Measurements from ENCODE around the gene AP1AR. TPM values are rescaled to one million over a fixed set of nuclear protein-coding genes. Genes with fewer than 3 reads are reported as not detected.

Gene AP1AR
- total RNA-seq: 15.3 to 15.5 TPM (median 15.4 TPM) in 3 replicates

- TF ChIP-seq CTCF (IDR thresholded peaks at IDR 0.05; ENCODE audit: unreplicated experiment): no peak
- no peaks in the 10 kb centered on the region for H3K36me3 Mint-ChIP-seq
- H3K9me3 Mint-ChIP-seq: no peaks in the 10 kb centered on the region
- DNase-seq (ENCODE audit: low spot score in 2 of 2, unreplicated experiment in 2 of 2): peak; percentile 85 to 94
- peak within 1 kb of the TSS; percentile 81 for H3K4me3 Mint-ChIP-seq
- H3K27ac Mint-ChIP-seq: peak within 1 kb of the TSS; percentile 97
- H3K27me3 Mint-ChIP-seq (ENCODE audit: low read depth): peaks cover under 1% of the 10 kb centered on the region
- peaks cover 32% of the 10 kb centered on the region for H3K4me1 Mint-ChIP-seq
Observed at GRCh38 chr4:112231779-112232713, at the start of gene AP1AR. TSS of gene AP1AR (plus strand) at chr4:112231787. CDS start at chr4:112232092, 305 bp downstream.

- Mint-ChIP-seq H3K4me3 (no peak overlapping the region), H3K27ac (no peak overlapping the region), H3K9me3 (no peaks in the 10 kb centered on the region), H3K4me1 (no peaks in the 10 kb centered on the region), H3K27me3 (ENCODE audit: low read depth) (no peaks in the 10 kb centered on the region), H3K36me3 (no peaks in the 10 kb centered on the region)
- no peak for DNase-seq (ENCODE audit: low spot score in 2 of 2, unreplicated experiment in 2 of 2)
- TF ChIP-seq CTCF (IDR thresholded peaks at IDR 0.05; ENCODE audit: unreplicated experiment): no peak
Observed at GRCh38 chr4:112182604-112183003, 49.0 kb upstream of the AP1AR start.

- TF ChIP-seq CTCF (IDR thresholded peaks at IDR 0.05; ENCODE audit: unreplicated experiment): no peak
- DNase-seq (ENCODE audit: low spot score in 2 of 2, unreplicated experiment in 2 of 2): no peak
- Mint-ChIP-seq H3K9me3 (no peaks in the 10 kb centered on the region), H3K36me3 (no peaks in the 10 kb centered on the region), H3K27me3 (ENCODE audit: low read depth) (no peaks in the 10 kb centered on the region), H3K4me1 (no peaks in the 10 kb centered on the region), H3K4me3 (no peak overlapping the region), H3K27ac (no peak overlapping the region)
Observed at GRCh38 chr4:112183252-112183651, 48.3 kb upstream of the AP1AR start.

GRCh38 chr4:112184438-112184837 lies 47.1 kb upstream of the AP1AR start:
- DNase-seq (ENCODE audit: low spot score in 2 of 2, unreplicated experiment in 2 of 2): no peak

GRCh38 chr4:112185334-112185733 lies 46.3 kb upstream of the AP1AR start:
- no peak overlapping the region for H3K27ac Mint-ChIP-seq
- DNase-seq (ENCODE audit: low spot score in 2 of 2, unreplicated experiment in 2 of 2): no peak
- H3K9me3 Mint-ChIP-seq: no peaks in the 10 kb centered on the region
- no peaks in the 10 kb centered on the region for H3K27me3 Mint-ChIP-seq (ENCODE audit: low read depth)
- no peak overlapping the region for H3K4me3 Mint-ChIP-seq
- H3K36me3 Mint-ChIP-seq: no peaks in the 10 kb centered on the region
- H3K4me1 Mint-ChIP-seq: peaks cover 4% of the 10 kb centered on the region
- TF ChIP-seq CTCF (IDR thresholded peaks at IDR 0.05; ENCODE audit: unreplicated experiment): no peak

More at GRCh38 chr4:112184438-112184837, 47.1 kb upstream of the AP1AR start:
- Mint-ChIP-seq H3K27me3 (ENCODE audit: low read depth) (no peaks in the 10 kb centered on the region), H3K9me3 (no peaks in the 10 kb centered on the region), H3K4me1 (no peaks in the 10 kb centered on the region), H3K36me3 (no peaks in the 10 kb centered on the region), H3K27ac (no peak overlapping the region), H3K4me3 (no peak overlapping the region)
- no peak for TF ChIP-seq CTCF (IDR thresholded peaks at IDR 0.05; ENCODE audit: unreplicated experiment)
